GM23338 (cell line): ENCODE data around the gene BYSL. TPM values are rescaled to one million over a fixed set of nuclear protein-coding genes. Genes with fewer than 3 reads are reported as not detected.

ENCODE experiments used
- ATAC-seq: fragments of 200-7000 bp; cut with Tn5 transposase; 3 replicates; pipeline ENCODE4 v1.9.1; 2020
- DNase-seq: peaks from one replicate; pipeline ENCODE4 v3.0.0-alpha.2; 2015; ENCODE audit warnings: low spot score
- H2AFZ ChIP-seq: fragments of 200-600 bp; sonication (generic); 2 replicates; pipeline ENCODE4 v1.8.0; 2016; ENCODE audit warnings: antibody characterized with exemption, mild to moderate bottlenecking, moderate library complexity
- H3F3A ChIP-seq: fragments of 200-600 bp; sonication (generic); replicated peaks from 2 replicates; pipeline ENCODE4 v1.8.0; 2017; ENCODE audit warnings: antibody characterized with exemption, mixed run types, low read depth
- H3K27ac ChIP-seq: fragments of 200-600 bp; sonication (generic); 2 replicates; pipeline ENCODE4 v1.6.1; 2016; ENCODE audit warnings: low read depth
- H3K27me3 ChIP-seq: fragments of 200-600 bp; sonication (generic); 2 replicates; pipeline ENCODE4 v1.8.0; 2016; ENCODE audit warnings: mild to moderate bottlenecking, mixed run types, moderate library complexity; ENCODE audit not compliant: insufficient read depth
- H3K36me3 ChIP-seq: fragments of 200-600 bp; sonication (generic); 2 replicates; pipeline ENCODE4 v1.8.0; 2016; ENCODE audit warnings: mild to moderate bottlenecking; ENCODE audit not compliant: insufficient read depth
- H3K4me1 ChIP-seq: fragments of 200-600 bp; sonication (generic); 2 replicates; pipeline ENCODE4 v1.8.0; 2016; ENCODE audit warnings: mild to moderate bottlenecking, moderate library complexity; ENCODE audit not compliant: insufficient read depth
- H3K4me2 ChIP-seq: fragments of 200-600 bp; sonication (generic); 2 replicates; pipeline ENCODE4 v1.7.1; 2017; ENCODE audit warnings: mixed run types
- H3K4me3 ChIP-seq: fragments of 200-600 bp; sonication (generic); 2 replicates; pipeline ENCODE4 v1.6.1; 2016; ENCODE audit warnings: mixed run types
- H3K79me2 ChIP-seq: fragments of 200-600 bp; sonication (generic); replicated peaks from 2 replicates; pipeline ENCODE4 v1.8.0; 2017; ENCODE audit warnings: mild to moderate bottlenecking; ENCODE audit not compliant: insufficient read depth
- H3K9me2 ChIP-seq: fragments of 200-600 bp; sonication (generic); 2 replicates; pipeline ENCODE4 v1.8.0; 2017; ENCODE audit not compliant: insufficient read depth
- H4K20me1 ChIP-seq: fragments of 200-600 bp; sonication (generic); replicated peaks from 2 replicates; pipeline ENCODE4 v1.8.0; 2017; ENCODE audit warnings: mild to moderate bottlenecking; ENCODE audit not compliant: insufficient read depth
- H3K27ac Mint-ChIP-seq: 2 replicates; pipeline ENCODE4 v1.8.0; 2020; ENCODE audit warnings: inconsistent platforms, mild to moderate bottlenecking, moderate library complexity, mixed read lengths
- H3K27me3 Mint-ChIP-seq: 3 replicates; pipeline ENCODE4 v1.8.0; 2022; ENCODE audit warnings: low read depth, mild to moderate bottlenecking, moderate library complexity, mixed read lengths, inconsistent platforms; ENCODE audit not compliant: insufficient read depth, poor library complexity
- H3K36me3 Mint-ChIP-seq: 3 replicates; pipeline ENCODE4 v1.8.0; 2021; ENCODE audit warnings: low read depth, mild to moderate bottlenecking, inconsistent platforms, moderate library complexity, mixed read lengths
- H3K4me1 Mint-ChIP-seq: 3 replicates; pipeline ENCODE4 v1.8.0; 2020; ENCODE audit warnings: mild to moderate bottlenecking, inconsistent platforms, mixed read lengths
- H3K4me3 Mint-ChIP-seq: 3 replicates; pipeline ENCODE4 v1.8.0; 2021; ENCODE audit warnings: moderate library complexity, mild to moderate bottlenecking, inconsistent platforms, mixed read lengths
- H3K9me3 Mint-ChIP-seq: 3 replicates; pipeline ENCODE4 v1.8.0; 2020; ENCODE audit warnings: moderate library complexity, mild to moderate bottlenecking, inconsistent platforms, mixed read lengths
- CREB1 ChIP-seq: fragments of 250-450 bp; sonication (Bioruptor Pico); IDR thresholded peaks from 2 replicates; pipeline ENCODE4 v1.5.0; 2020; ENCODE audit warnings: low read depth, mild to moderate bottlenecking, moderate library complexity
- ETS1 ChIP-seq: IDR thresholded peaks from 2 replicates; pipeline ENCODE4 v1.6.1; 2016; ENCODE audit warnings: antibody characterized with exemption
- EZH2 ChIP-seq: fragments of 200-600 bp; sonication (generic); IDR thresholded peaks from one replicate; pipeline ENCODE4 v1.8.0; 2017; ENCODE audit warnings: antibody characterized with exemption, mild to moderate bottlenecking, low read depth; ENCODE audit not compliant: unreplicated experiment
- EZH2phosphoT487 ChIP-seq: fragments of 200-600 bp; sonication (generic); IDR thresholded peaks from one replicate; pipeline ENCODE4 v1.8.1; 2018; ENCODE audit warnings: antibody characterized with exemption; ENCODE audit not compliant: unreplicated experiment
- JUNB ChIP-seq: IDR thresholded peaks from one replicate; pipeline ENCODE4 v1.6.1; 2016; ENCODE audit warnings: antibody characterized with exemption; ENCODE audit not compliant: unreplicated experiment
- NANOG ChIP-seq: IDR thresholded peaks from 2 replicates; pipeline ENCODE4 v1.6.1; 2016; ENCODE audit warnings: antibody characterized with exemption, borderline replicate concordance
- POLR2AphosphoS5 ChIP-seq: IDR thresholded peaks from 2 replicates; pipeline ENCODE4 v1.6.1; 2016; ENCODE audit warnings: antibody characterized with exemption, low read depth
- STAT1 ChIP-seq: IDR thresholded peaks from one replicate; pipeline ENCODE4 v1.6.1; 2016; ENCODE audit warnings: antibody characterized with exemption; ENCODE audit not compliant: unreplicated experiment
- ZNF114 ChIP-seq: fragments of 250-450 bp; sonication (Bioruptor Pico); IDR thresholded peaks from 2 replicates; pipeline ENCODE4 v1.5.0; 2020; ENCODE audit warnings: mild to moderate bottlenecking, moderate library complexity
- ZNF331 ChIP-seq: fragments of 250-450 bp; sonication (Bioruptor Pico); IDR thresholded peaks from 2 replicates; pipeline ENCODE4 v1.5.0; 2020; ENCODE audit warnings: low read depth, mild to moderate bottlenecking, moderate library complexity
- polyA plus RNA-seq: library from polyadenylated mRNA; unstranded; fragments of >200 nt; fragmentation: Nextera tagmentation; extraction: Ambion mirVana; gene quantifications from 2 replicates; pipeline ENCODE4 v1.2.1, GENCODE V29; 2016
- total RNA-seq: library from RNA; depleted of rRNA; stranded (reverse); fragments of >200 nt; shearing (Covaris generic); gene quantifications from 2 replicates; pipeline ENCODE4 v1.2.3, GENCODE V29; 2014
- TF ChIP-seq, protein P1 (sequence below): IDR thresholded peaks from one replicate; pipeline ENCODE4 v1.6.1; 2018; ENCODE audit warnings: antibody characterized with exemption; ENCODE audit not compliant: unreplicated experiment
- TF ChIP-seq, protein P2 (sequence below), 2 experiments: fragments of 200-600 bp in 1 of 2; sonication (generic) in 1 of 2; conservative IDR thresholded peaks; 2 replicates each; pipeline versions ENCODE4 v1.5.1 to v1.6.1; 2016 to 2017; ENCODE audit warnings: antibody characterized with exemption in 2 of 2, low read depth in 2 of 2, mild to moderate bottlenecking in 2 of 2, moderate library complexity in 1 of 2
- TF ChIP-seq, protein P3 (sequence below): fragments of 250-450 bp; sonication (Bioruptor Pico); IDR thresholded peaks from 2 replicates; pipeline ENCODE4 v1.5.0; 2020; ENCODE audit warnings: mild to moderate bottlenecking, moderate library complexity

The BYSL gene
- total and polyA plus RNA-seq, 2 experiments from 2014 or later, result 33.7 to 35.3 TPM

DNA sequence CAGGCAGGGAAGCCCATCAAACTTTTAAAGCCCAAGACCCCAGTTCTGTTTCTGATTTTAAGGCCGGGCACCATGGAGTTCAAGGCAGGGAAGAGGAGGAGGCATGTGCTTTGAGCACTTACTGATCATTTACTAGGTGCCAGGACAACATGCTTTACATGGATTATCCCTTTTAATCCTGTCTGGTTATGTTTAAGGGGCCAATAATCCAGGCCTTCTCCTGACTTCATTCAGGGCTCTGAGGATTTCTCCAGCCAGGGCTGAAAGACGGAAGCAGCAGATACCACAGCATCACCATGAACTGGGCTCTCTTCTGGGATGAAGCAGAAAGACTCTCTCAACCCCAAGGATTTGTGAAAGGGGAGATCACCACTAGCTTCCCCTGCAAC is 16.2 kb downstream of the BYSL start:
- H3K9me3 Mint-ChIP-seq, result no peaks in the 10 kb centered on the region
- Histone ChIP-seq H2AFZ (no peak overlapping the region), H3K27me3 (no peaks in the 10 kb centered on the region), H3K4me2 (no peak overlapping the region), H3K79me2 (0 out of 2 replicates have a peak, but pooled peaks cover 6% of the 10 kb centered on the region), H3K36me3 (peaks cover 17% of the 10 kb centered on the region), H3K4me3 (no peak overlapping the region), H3K4me1 (peaks cover 33% of the 10 kb centered on the region), H3K27ac (no peak overlapping the region), H4K20me1 (peaks cover 24% of the 10 kb centered on the region), H3F3A (peaks cover 48% of the 10 kb centered on the region), H3K9me2 (no peaks in the 10 kb centered on the region)
- H3K27ac Mint-ChIP-seq, result no peak overlapping the region
- peaks cover 26% of the 10 kb centered on the region for H3K27me3 Mint-ChIP-seq
- no peak for ATAC-seq
- peaks cover 39% of the 10 kb centered on the region for H3K4me1 Mint-ChIP-seq
- H3K36me3 Mint-ChIP-seq, result peaks cover 34% of the 10 kb centered on the region
- TF ChIP-seq STAT1 (no peak), EZH2 (no peak), ETS1 (no peak), NANOG (no peak), JUNB (no peak), CREB1 (CRISPR knock-in tag) (no peak), EZH2phosphoT487 (no peak), ZNF114 (no peak), POLR2AphosphoS5 (no peak), ZNF331 (CRISPR knock-in tag) (no peak)
- TF ChIP-seq, protein P1, sequence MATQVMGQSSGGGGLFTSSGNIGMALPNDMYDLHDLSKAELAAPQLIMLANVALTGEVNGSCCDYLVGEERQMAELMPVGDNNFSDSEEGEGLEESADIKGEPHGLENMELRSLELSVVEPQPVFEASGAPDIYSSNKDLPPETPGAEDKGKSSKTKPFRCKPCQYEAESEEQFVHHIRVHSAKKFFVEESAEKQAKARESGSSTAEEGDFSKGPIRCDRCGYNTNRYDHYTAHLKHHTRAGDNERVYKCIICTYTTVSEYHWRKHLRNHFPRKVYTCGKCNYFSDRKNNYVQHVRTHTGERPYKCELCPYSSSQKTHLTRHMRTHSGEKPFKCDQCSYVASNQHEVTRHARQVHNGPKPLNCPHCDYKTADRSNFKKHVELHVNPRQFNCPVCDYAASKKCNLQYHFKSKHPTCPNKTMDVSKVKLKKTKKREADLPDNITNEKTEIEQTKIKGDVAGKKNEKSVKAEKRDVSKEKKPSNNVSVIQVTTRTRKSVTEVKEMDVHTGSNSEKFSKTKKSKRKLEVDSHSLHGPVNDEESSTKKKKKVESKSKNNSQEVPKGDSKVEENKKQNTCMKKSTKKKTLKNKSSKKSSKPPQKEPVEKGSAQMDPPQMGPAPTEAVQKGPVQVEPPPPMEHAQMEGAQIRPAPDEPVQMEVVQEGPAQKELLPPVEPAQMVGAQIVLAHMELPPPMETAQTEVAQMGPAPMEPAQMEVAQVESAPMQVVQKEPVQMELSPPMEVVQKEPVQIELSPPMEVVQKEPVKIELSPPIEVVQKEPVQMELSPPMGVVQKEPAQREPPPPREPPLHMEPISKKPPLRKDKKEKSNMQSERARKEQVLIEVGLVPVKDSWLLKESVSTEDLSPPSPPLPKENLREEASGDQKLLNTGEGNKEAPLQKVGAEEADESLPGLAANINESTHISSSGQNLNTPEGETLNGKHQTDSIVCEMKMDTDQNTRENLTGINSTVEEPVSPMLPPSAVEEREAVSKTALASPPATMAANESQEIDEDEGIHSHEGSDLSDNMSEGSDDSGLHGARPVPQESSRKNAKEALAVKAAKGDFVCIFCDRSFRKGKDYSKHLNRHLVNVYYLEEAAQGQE, result no peak
- TF ChIP-seq, protein P2, sequence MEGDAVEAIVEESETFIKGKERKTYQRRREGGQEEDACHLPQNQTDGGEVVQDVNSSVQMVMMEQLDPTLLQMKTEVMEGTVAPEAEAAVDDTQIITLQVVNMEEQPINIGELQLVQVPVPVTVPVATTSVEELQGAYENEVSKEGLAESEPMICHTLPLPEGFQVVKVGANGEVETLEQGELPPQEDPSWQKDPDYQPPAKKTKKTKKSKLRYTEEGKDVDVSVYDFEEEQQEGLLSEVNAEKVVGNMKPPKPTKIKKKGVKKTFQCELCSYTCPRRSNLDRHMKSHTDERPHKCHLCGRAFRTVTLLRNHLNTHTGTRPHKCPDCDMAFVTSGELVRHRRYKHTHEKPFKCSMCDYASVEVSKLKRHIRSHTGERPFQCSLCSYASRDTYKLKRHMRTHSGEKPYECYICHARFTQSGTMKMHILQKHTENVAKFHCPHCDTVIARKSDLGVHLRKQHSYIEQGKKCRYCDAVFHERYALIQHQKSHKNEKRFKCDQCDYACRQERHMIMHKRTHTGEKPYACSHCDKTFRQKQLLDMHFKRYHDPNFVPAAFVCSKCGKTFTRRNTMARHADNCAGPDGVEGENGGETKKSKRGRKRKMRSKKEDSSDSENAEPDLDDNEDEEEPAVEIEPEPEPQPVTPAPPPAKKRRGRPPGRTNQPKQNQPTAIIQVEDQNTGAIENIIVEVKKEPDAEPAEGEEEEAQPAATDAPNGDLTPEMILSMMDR (conservative IDR thresholded peaks at IDR 0.05; ENCODE audit: low read depth in 2 of 2), result no peak
- TF ChIP-seq, protein P3, sequence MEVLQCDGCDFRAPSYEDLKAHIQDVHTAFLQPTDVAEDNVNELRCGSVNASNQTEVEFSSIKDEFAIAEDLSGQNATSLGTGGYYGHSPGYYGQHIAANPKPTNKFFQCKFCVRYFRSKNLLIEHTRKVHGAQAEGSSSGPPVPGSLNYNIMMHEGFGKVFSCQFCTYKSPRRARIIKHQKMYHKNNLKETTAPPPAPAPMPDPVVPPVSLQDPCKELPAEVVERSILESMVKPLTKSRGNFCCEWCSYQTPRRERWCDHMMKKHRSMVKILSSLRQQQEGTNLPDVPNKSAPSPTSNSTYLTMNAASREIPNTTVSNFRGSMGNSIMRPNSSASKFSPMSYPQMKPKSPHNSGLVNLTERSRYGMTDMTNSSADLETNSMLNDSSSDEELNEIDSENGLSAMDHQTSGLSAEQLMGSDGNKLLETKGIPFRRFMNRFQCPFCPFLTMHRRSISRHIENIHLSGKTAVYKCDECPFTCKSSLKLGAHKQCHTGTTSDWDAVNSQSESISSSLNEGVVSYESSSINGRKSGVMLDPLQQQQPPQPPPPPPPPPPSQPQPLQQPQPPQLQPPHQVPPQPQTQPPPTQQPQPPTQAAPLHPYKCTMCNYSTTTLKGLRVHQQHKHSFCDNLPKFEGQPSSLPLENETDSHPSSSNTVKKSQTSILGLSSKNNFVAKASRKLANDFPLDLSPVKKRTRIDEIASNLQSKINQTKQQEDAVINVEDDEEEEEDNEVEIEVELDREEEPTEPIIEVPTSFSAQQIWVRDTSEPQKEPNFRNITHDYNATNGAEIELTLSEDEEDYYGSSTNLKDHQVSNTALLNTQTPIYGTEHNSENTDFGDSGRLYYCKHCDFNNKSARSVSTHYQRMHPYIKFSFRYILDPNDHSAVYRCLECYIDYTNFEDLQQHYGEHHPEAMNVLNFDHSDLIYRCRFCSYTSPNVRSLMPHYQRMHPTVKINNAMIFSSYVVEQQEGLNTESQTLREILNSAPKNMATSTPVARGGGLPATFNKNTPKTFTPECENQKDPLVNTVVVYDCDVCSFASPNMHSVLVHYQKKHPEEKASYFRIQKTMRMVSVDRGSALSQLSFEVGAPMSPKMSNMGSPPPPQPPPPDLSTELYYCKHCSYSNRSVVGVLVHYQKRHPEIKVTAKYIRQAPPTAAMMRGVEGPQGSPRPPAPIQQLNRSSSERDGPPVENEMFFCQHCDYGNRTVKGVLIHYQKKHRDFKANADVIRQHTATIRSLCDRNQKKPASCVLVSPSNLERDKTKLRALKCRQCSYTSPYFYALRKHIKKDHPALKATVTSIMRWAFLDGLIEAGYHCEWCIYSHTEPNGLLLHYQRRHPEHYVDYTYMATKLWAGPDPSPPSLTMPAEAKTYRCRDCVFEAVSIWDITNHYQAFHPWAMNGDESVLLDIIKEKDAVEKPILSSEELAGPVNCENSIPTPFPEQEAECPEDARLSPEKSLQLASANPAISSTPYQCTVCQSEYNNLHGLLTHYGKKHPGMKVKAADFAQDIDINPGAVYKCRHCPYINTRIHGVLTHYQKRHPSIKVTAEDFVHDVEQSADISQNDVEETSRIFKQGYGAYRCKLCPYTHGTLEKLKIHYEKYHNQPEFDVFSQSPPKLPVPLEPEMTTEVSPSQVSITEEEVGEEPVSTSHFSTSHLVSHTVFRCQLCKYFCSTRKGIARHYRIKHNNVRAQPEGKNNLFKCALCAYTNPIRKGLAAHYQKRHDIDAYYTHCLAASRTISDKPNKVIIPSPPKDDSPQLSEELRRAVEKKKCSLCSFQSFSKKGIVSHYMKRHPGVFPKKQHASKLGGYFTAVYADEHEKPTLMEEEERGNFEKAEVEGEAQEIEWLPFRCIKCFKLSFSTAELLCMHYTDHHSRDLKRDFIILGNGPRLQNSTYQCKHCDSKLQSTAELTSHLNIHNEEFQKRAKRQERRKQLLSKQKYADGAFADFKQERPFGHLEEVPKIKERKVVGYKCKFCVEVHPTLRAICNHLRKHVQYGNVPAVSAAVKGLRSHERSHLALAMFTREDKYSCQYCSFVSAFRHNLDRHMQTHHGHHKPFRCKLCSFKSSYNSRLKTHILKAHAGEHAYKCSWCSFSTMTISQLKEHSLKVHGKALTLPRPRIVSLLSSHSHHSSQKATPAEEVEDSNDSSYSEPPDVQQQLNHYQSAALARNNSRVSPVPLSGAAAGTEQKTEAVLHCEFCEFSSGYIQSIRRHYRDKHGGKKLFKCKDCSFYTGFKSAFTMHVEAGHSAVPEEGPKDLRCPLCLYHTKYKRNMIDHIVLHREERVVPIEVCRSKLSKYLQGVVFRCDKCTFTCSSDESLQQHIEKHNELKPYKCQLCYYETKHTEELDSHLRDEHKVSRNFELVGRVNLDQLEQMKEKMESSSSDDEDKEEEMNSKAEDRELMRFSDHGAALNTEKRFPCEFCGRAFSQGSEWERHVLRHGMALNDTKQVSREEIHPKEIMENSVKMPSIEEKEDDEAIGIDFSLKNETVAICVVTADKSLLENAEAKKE (CRISPR knock-in tag), result no peak
- no peak for DNase-seq
- H3K4me3 Mint-ChIP-seq, result no peak overlapping the region; the same call in 2 of the 3 replicates
